DOHH2 (cell line): ENCODE data around the gene ESF1.
"Not testable (repeated sequence)": the region's sequence is repeated elsewhere in the genome, so short reads cannot be mapped to it uniquely, and the experiment has no call there.

ENCODE experiments used
- H3F3A ChIP-seq: fragments of 200-600 bp; sonication (generic), shearing (Covaris generic); 2 replicates; pipeline ENCODE4 v1.6.0; 2016; ENCODE audit warnings: antibody characterized with exemption, mild to moderate bottlenecking; ENCODE audit not compliant: control insufficient read depth, insufficient read depth
- H3K27ac ChIP-seq: fragments of 200-600 bp; sonication (generic); 2 replicates; pipeline ENCODE4 v1.5.1; 2014; ENCODE audit warnings: low read depth, mild to moderate bottlenecking, low read length, moderate library complexity
- H3K27me3 ChIP-seq: fragments of 200-600 bp; sonication (generic); 2 replicates; pipeline ENCODE4 v1.6.1; 2014; ENCODE audit warnings: mild to moderate bottlenecking, low read length, mixed read lengths; ENCODE audit not compliant: control insufficient read depth
- H3K36me3 ChIP-seq: fragments of 200-600 bp; sonication (generic); 2 replicates; pipeline ENCODE4 v1.6.1; 2014; ENCODE audit warnings: mild to moderate bottlenecking, low read length, moderate library complexity, mixed read lengths; ENCODE audit not compliant: control insufficient read depth
- H3K4me1 ChIP-seq: fragments of 200-600 bp; sonication (generic); 2 replicates; pipeline ENCODE4 v1.6.1; 2014; ENCODE audit warnings: mild to moderate bottlenecking, low read length, mixed read lengths; ENCODE audit not compliant: control insufficient read depth
- H3K4me2 ChIP-seq: fragments of 200-600 bp; sonication (generic); 2 replicates; pipeline ENCODE4 v1.6.0; 2014; ENCODE audit warnings: mild to moderate bottlenecking, low read length, moderate library complexity
- H3K4me3 ChIP-seq: fragments of 200-600 bp; sonication (generic); 2 replicates; pipeline ENCODE4 v1.5.1; 2014; ENCODE audit warnings: mild to moderate bottlenecking, low read length, mixed read lengths
- H3K79me2 ChIP-seq: fragments of 200-600 bp; sonication (generic); 2 replicates; pipeline ENCODE4 v1.6.1; 2014; ENCODE audit warnings: mild to moderate bottlenecking, low read length, mixed read lengths; ENCODE audit not compliant: control insufficient read depth
- H3K9me2 ChIP-seq: fragments of 200-600 bp; sonication (generic); replicated peaks from 2 replicates; pipeline ENCODE4 v1.6.1; 2014; ENCODE audit warnings: mild to moderate bottlenecking, low read length, mixed read lengths; ENCODE audit not compliant: control insufficient read depth
- H3K9me3 ChIP-seq: fragments of 200-600 bp; sonication (generic); 2 replicates; pipeline ENCODE4 v1.6.1; 2014; ENCODE audit warnings: antibody characterized with exemption, low read length, mixed read lengths; ENCODE audit not compliant: control insufficient read depth, insufficient read depth
- H4K20me1 ChIP-seq: fragments of 200-600 bp; sonication (generic); 2 replicates; pipeline ENCODE4 v1.6.0; 2014; ENCODE audit warnings: low read depth, mild to moderate bottlenecking, antibody characterized with exemption, low read length, moderate library complexity; ENCODE audit not compliant: control insufficient read depth, insufficient read depth
- EZH2phosphoT487 ChIP-seq: fragments of 200-600 bp; sonication (generic); IDR thresholded peaks from 2 replicates; pipeline ENCODE4 v1.6.1; 2017; ENCODE audit warnings: borderline replicate concordance, mild to moderate bottlenecking, antibody characterized with exemption, low read length, moderate library complexity, mixed read lengths
- TF ChIP-seq, protein P1 (sequence below): fragments of 200-600 bp; sonication (generic); IDR thresholded peaks from one replicate; pipeline ENCODE4 v1.5.1; 2014; ENCODE audit warnings: antibody characterized with exemption, mild to moderate bottlenecking, low read depth, low read length; ENCODE audit not compliant: poor library complexity, severe bottlenecking

Gene ESF1

DNA sequence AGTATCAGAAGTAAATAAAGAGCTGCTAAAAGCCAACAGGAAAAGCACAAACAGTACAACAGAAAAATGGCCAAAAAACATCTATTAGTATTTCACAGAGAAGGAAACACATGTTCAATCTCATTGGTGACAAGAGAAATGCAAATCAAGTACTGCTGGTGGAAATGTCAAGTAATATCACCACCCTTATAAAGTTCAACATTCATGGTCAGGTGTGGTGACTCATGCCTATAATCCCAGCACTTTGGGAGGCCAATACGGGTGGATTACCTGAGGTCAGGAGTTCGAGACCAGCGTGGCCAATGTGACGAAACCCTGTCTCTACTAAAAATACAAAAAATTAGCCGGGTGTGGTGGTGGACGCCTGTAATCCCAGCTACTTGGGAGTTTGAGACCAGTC, 42.8 kb downstream of the ESF1 start:
- Histone ChIP-seq H3K36me3 (peaks cover 9% of the 10 kb centered on the region), H4K20me1 (no peaks in the 10 kb centered on the region), H3K27ac (no peak overlapping the region), H3K27me3 (no peaks in the 10 kb centered on the region), H3F3A (no peaks in the 10 kb centered on the region; the same call in 1 of the 2 replicates), H3K79me2 (no peaks in the 10 kb centered on the region), H3K9me2 (no peaks in the 10 kb centered on the region), H3K4me3 (no peak overlapping the region), H3K4me2 (no peak overlapping the region), H3K4me1 (no peaks in the 10 kb centered on the region), H3K9me3 (no peaks in the 10 kb centered on the region)
- no peak for TF ChIP-seq EZH2phosphoT487
- TF ChIP-seq, protein P1, sequence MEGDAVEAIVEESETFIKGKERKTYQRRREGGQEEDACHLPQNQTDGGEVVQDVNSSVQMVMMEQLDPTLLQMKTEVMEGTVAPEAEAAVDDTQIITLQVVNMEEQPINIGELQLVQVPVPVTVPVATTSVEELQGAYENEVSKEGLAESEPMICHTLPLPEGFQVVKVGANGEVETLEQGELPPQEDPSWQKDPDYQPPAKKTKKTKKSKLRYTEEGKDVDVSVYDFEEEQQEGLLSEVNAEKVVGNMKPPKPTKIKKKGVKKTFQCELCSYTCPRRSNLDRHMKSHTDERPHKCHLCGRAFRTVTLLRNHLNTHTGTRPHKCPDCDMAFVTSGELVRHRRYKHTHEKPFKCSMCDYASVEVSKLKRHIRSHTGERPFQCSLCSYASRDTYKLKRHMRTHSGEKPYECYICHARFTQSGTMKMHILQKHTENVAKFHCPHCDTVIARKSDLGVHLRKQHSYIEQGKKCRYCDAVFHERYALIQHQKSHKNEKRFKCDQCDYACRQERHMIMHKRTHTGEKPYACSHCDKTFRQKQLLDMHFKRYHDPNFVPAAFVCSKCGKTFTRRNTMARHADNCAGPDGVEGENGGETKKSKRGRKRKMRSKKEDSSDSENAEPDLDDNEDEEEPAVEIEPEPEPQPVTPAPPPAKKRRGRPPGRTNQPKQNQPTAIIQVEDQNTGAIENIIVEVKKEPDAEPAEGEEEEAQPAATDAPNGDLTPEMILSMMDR = no peak

DNA sequence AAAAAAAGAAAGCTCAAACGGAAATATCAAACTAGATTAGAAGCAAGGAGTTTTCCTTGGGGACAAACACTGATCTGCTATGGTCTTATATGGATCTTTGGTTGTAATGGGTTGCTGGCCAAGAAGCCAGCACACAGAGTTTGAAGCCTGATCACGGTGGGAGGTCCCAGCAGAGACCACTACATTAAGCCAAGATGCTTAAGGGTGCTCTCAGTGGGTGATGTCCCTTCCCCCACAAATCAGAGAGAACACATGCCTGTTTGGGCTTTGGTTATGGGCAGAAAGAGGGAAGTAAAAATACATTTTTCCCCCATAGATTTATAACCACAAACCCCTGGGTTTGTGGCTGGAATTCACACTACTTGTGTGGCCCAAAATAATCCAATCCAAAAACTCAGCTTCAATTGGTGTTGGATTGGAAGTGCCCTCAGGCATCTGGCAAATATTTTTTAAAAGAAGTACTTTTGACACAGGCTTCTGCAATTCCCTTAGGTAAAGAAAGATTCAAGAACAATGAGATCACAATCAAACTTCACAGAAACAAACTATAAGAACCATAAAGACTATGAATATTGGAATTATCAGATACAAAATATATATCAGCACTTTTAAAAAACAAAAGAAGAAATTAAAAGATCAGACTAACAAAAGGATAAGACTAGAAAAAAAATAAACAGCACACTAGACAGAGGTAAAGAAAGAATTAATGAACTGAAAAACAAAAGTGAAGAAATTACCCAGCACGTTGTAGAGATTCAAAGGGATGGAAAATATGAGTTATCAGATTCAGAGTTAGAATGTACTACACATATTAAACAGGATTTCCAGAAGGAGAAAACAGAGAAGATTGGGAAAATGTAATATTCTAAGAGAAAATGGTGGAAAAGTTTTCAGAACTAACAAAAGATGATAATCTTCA, 44.7 kb downstream of the ESF1 start:
- TF ChIP-seq EZH2phosphoT487 = no peak
- TF ChIP-seq, protein P1 = no peak
- H3K9me3 ChIP-seq = no peaks in the 10 kb centered on the region
- no peak overlapping the region for H3K4me3 ChIP-seq
- H3K9me2 ChIP-seq = no peaks in the 10 kb centered on the region
- no peaks in the 10 kb centered on the region for H3K79me2 ChIP-seq
- H3K27ac ChIP-seq = no peak overlapping the region
- H3F3A ChIP-seq = no peaks in the 10 kb centered on the region
- H3K4me1 ChIP-seq = no peaks in the 10 kb centered on the region
- no peaks in the 10 kb centered on the region for H4K20me1 ChIP-seq
- H3K36me3 ChIP-seq = peaks cover 9% of the 10 kb centered on the region
- no peaks in the 10 kb centered on the region for H3K27me3 ChIP-seq
- H3K4me2 ChIP-seq = no peak overlapping the region

DNA sequence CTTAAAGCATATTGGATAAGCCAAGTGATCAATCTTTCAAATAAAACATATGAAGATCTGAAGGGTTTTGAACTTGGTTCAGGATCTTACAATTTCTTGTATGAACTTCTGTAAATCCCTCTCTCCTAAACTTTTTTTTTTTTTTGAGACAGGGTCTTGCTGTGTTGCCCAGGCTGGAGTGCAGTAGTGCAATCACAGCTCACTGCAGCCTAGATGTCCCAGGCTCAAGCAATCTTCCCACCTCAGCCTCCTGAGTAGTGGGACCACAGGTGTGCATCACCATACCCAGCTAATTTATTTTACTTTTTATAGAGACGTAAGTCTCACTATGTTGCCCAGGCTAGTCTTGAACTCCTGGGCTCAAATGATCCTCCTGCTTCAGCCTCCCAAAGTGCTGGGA, 46.5 kb downstream of the ESF1 start:
- not testable (repeated sequence) for H3K4me2 ChIP-seq

GRCh38 chr20:13736436-13737191, 48.1 kb downstream of the ESF1 start:
- Histone ChIP-seq H3K4me3 (no peak overlapping the region), H3K27ac (no peak overlapping the region), H3K9me3 (no peaks in the 10 kb centered on the region), H3K36me3 (peaks cover 24% of the 10 kb centered on the region), H3K79me2 (no peaks in the 10 kb centered on the region), H3F3A (no peaks in the 10 kb centered on the region), H4K20me1 (no peaks in the 10 kb centered on the region), H3K4me1 (no peaks in the 10 kb centered on the region), H3K27me3 (no peaks in the 10 kb centered on the region), H3K4me2 (no peak overlapping the region), H3K9me2 (no peaks in the 10 kb centered on the region)
- TF ChIP-seq, protein P1 = no peak
- no peak for TF ChIP-seq EZH2phosphoT487

More for the DNA sequence above, 46.5 kb downstream of the ESF1 start:
- H3K9me2 ChIP-seq, H4K20me1 ChIP-seq, H3K4me3 ChIP-seq, H3K27ac ChIP-seq, H3F3A ChIP-seq, H3K79me2 ChIP-seq, H3K4me1 ChIP-seq, H3K27me3 ChIP-seq, H3K9me3 ChIP-seq: not testable (repeated sequence)
- peaks cover 12% of the 10 kb centered on the region for H3K36me3 ChIP-seq
